ENCODE results near the gene ETAA1. TPM values are rescaled to one million over a fixed set of nuclear protein-coding genes. Genes with fewer than 3 reads are reported as not detected.

The ETAA1 gene
- total and polyA plus RNA-seq, 2 experiments from 2014 or later, result 9.2 to 16.0 TPM

GRCh38 chr2:67399831-67400489 is 2.8 kb downstream of the ETAA1 start:
- H2AFZ ChIP-seq, result no peak overlapping the region
- peak; percentile 57 for DNase-seq

GRCh38 chr2:67400560-67401485 is 3.7 kb downstream of the ETAA1 start:
- no peak for TF ChIP-seq EZH2 (IDR thresholded peaks at IDR 0.05; ENCODE audit: insufficient read depth, poor library complexity, severe bottlenecking)
- no peak for TF ChIP-seq EZH2phosphoT487 (IDR thresholded peaks at IDR 0.05; ENCODE audit: insufficient read depth, low read depth)
- Histone ChIP-seq H4K20me1 (ENCODE audit: insufficient read depth) (no peaks in the 10 kb centered on the region), H3F3A (ENCODE audit: insufficient read depth) (peaks cover 4% of the 10 kb centered on the region), H3K9me2 (ENCODE audit: insufficient read depth) (no peaks in the 10 kb centered on the region), H3K4me3 (peak overlapping the region; percentile 17), H3K27ac (peak overlapping the region; percentile 20), H3K4me2 (ENCODE audit: unreplicated experiment) (peak overlapping the region; percentile 60), H3K9ac (no peak overlapping the region), H3K9me3 (ENCODE audit: low read depth) (no peaks in the 10 kb centered on the region), H3K79me2 (ENCODE audit: insufficient read depth) (peaks cover 57% of the 10 kb centered on the region), H3K4me1 (ENCODE audit: insufficient read depth) (peaks cover 34% of the 10 kb centered on the region), H2AFZ (no peak overlapping the region), H3K27me3 (replicated peaks; ENCODE audit: insufficient read depth) (no peaks in the 10 kb centered on the region), H3K36me3 (ENCODE audit: low read depth) (peaks cover 41% of the 10 kb centered on the region)
- peak; percentile 41 for DNase-seq
- in situ Hi-C loops (cut with MboI), result no loop called here
- 70 to 77% methylated on average over 4 of the region's 4 CpGs for WGBS, 2 experiments (ENCODE audit: low coverage in 1 of 2, low lambda C conversion rate in 2 of 2, missing lambda C conversion rate in 2 of 2)

More at GRCh38 chr2:67399831-67400489, 2.8 kb downstream of the ETAA1 start:
- Histone ChIP-seq H3K4me2 (ENCODE audit: unreplicated experiment) (peak overlapping the region; percentile 60), H3K36me3 (ENCODE audit: low read depth) (peaks cover 32% of the 10 kb centered on the region), H3K4me3 (peak overlapping the region; percentile 17; the same call in 1 of the 2 replicates), H3K9me3 (ENCODE audit: low read depth) (no peaks in the 10 kb centered on the region), H3F3A (ENCODE audit: insufficient read depth) (peaks cover 4% of the 10 kb centered on the region), H3K27me3 (replicated peaks; ENCODE audit: insufficient read depth) (no peaks in the 10 kb centered on the region), H3K27ac (peak overlapping the region; percentile 20), H4K20me1 (ENCODE audit: insufficient read depth) (no peaks in the 10 kb centered on the region), H3K4me1 (ENCODE audit: insufficient read depth) (peaks cover 38% of the 10 kb centered on the region), H3K9me2 (ENCODE audit: insufficient read depth) (no peaks in the 10 kb centered on the region), H3K79me2 (ENCODE audit: insufficient read depth) (peaks cover 49% of the 10 kb centered on the region), H3K9ac (no peak overlapping the region)
- 66 to 73% methylated on average over 3 of the region's 3 CpGs for WGBS, 2 experiments (ENCODE audit: low coverage in 1 of 2, low lambda C conversion rate in 2 of 2, missing lambda C conversion rate in 2 of 2)
- TF ChIP-seq EZH2phosphoT487 (IDR thresholded peaks at IDR 0.05; ENCODE audit: insufficient read depth, low read depth) (no peak), EZH2 (IDR thresholded peaks at IDR 0.05; ENCODE audit: insufficient read depth, poor library complexity, severe bottlenecking) (no peak)
- in situ Hi-C loops (cut with MboI), result no loop called here

GRCh38 chr2:67408346-67408745 is 11.2 kb downstream of the ETAA1 start:
- no peaks in the 10 kb centered on the region for H3K27me3 ChIP-seq (replicated peaks; ENCODE audit: insufficient read depth)

GRCh38 chr2:67412424-67412823 is 15.3 kb downstream of the ETAA1 start:
- Histone ChIP-seq H3K9ac (no peak overlapping the region), H3K9me2 (ENCODE audit: insufficient read depth) (no peaks in the 10 kb centered on the region), H3K79me2 (ENCODE audit: insufficient read depth) (no peaks in the 10 kb centered on the region), H2AFZ (no peak overlapping the region), H3K36me3 (ENCODE audit: low read depth) (peaks cover 18% of the 10 kb centered on the region), H3K4me3 (no peak overlapping the region), H3K4me1 (ENCODE audit: insufficient read depth) (no peaks in the 10 kb centered on the region), H3K27ac (no peak overlapping the region), H3K4me2 (ENCODE audit: unreplicated experiment) (no peak overlapping the region), H3F3A (ENCODE audit: insufficient read depth) (peaks cover 3% of the 10 kb centered on the region; the same call in 1 of the 2 replicates), H4K20me1 (ENCODE audit: insufficient read depth) (no peaks in the 10 kb centered on the region), H3K9me3 (ENCODE audit: low read depth) (no peaks in the 10 kb centered on the region), H3K27me3 (replicated peaks; ENCODE audit: insufficient read depth) (no peaks in the 10 kb centered on the region)
- 93 to 100% methylated on average over 3 of the region's 3 CpGs for WGBS, 2 experiments (ENCODE audit: low coverage in 1 of 2, low lambda C conversion rate in 2 of 2, missing lambda C conversion rate in 2 of 2)
- in situ Hi-C loops (cut with MboI), result no loop called here
- TF ChIP-seq EZH2phosphoT487 (IDR thresholded peaks at IDR 0.05; ENCODE audit: insufficient read depth, low read depth) (no peak), EZH2 (IDR thresholded peaks at IDR 0.05; ENCODE audit: insufficient read depth, poor library complexity, severe bottlenecking) (no peak)
- DNase-seq, result no peak

More at GRCh38 chr2:67408346-67408745, 11.2 kb downstream of the ETAA1 start:
- Histone ChIP-seq H3K9me3 (ENCODE audit: low read depth) (no peaks in the 10 kb centered on the region), H4K20me1 (ENCODE audit: insufficient read depth) (no peaks in the 10 kb centered on the region), H3K4me1 (ENCODE audit: insufficient read depth) (no peaks in the 10 kb centered on the region), H3K79me2 (ENCODE audit: insufficient read depth) (peaks cover 12% of the 10 kb centered on the region; the same call in 1 of the 2 replicates), H3K4me3 (no peak overlapping the region), H3K36me3 (ENCODE audit: low read depth) (peaks cover 45% of the 10 kb centered on the region), H3K27ac (no peak overlapping the region), H3K9ac (no peak overlapping the region), H3F3A (ENCODE audit: insufficient read depth) (peaks cover 3% of the 10 kb centered on the region; the same call in 1 of the 2 replicates), H3K9me2 (ENCODE audit: insufficient read depth) (no peaks in the 10 kb centered on the region), H2AFZ (no peak overlapping the region), H3K4me2 (ENCODE audit: unreplicated experiment) (no peak overlapping the region)
- in situ Hi-C loops (cut with MboI), result no loop called here
- no peak for TF ChIP-seq EZH2 (IDR thresholded peaks at IDR 0.05; ENCODE audit: insufficient read depth, poor library complexity, severe bottlenecking)
- no peak for TF ChIP-seq EZH2phosphoT487 (IDR thresholded peaks at IDR 0.05; ENCODE audit: insufficient read depth, low read depth)
- DNase-seq, result no peak

Data from GM23248 (cell line).